ENCODE results near the gene FN3KRP.

Gene FN3KRP

GRCh38 chr17:82696259-82696658, 20.2 kb upstream of the FN3KRP start:
- Histone ChIP-seq H3K27ac (ENCODE audit: low read depth, low read length, poor library complexity, severe bottlenecking) (no peak overlapping the region), H3K9me2 (ENCODE audit: low read depth, low read length) (no peaks in the 10 kb centered on the region), H3K4me2 (ENCODE audit: low read length) (no peak overlapping the region), H3K4me1 (ENCODE audit: insufficient read depth, low read length, severe bottlenecking) (peaks cover 9% of the 10 kb centered on the region), H3K9me3 (ENCODE audit: low read length) (peaks cover 16% of the 10 kb centered on the region), H3K79me2 (ENCODE audit: insufficient read depth, low read length) (no peaks in the 10 kb centered on the region), H4K20me1 (ENCODE audit: insufficient read depth, low read length) (no peaks in the 10 kb centered on the region), H3K27me3 (ENCODE audit: insufficient read depth, low read length) (peaks cover 3% of the 10 kb centered on the region; the same call in 1 of the 2 replicates), H3F3A (ENCODE audit: insufficient read depth, low read length) (no peaks in the 10 kb centered on the region), H3K9ac (ENCODE audit: low read length) (no peak overlapping the region), H3K4me3 (ENCODE audit: low read depth, low read length, poor library complexity, severe bottlenecking) (no peak overlapping the region), H3K36me3 (ENCODE audit: insufficient read depth, low read length) (peaks cover 9% of the 10 kb centered on the region; the same call in 1 of the 2 replicates), H2AFZ (ENCODE audit: low read length) (no peak overlapping the region)
- TF ChIP-seq EZH2 (IDR thresholded peaks at IDR 0.05; ENCODE audit: borderline replicate concordance, low read length): no peak
- TF ChIP-seq CTCF (IDR thresholded peaks at IDR 0.05; ENCODE audit: low read length): no peak

GRCh38 chr17:82696916-82697807, 19.3 kb upstream of the FN3KRP start:
- no peak overlapping the region for H3K9ac ChIP-seq (ENCODE audit: low read length)
- H2AFZ ChIP-seq (ENCODE audit: low read length): no peak overlapping the region
- peak overlapping the region; percentile 76; the same call in 1 of the 2 replicates for H3K4me2 ChIP-seq (ENCODE audit: low read length)
- H3K27me3 ChIP-seq (ENCODE audit: insufficient read depth, low read length): peaks cover 3% of the 10 kb centered on the region; the same call in 1 of the 2 replicates
- H3K36me3 ChIP-seq (ENCODE audit: insufficient read depth, low read length): peaks cover 9% of the 10 kb centered on the region; the same call in 1 of the 2 replicates
- H3F3A ChIP-seq (ENCODE audit: insufficient read depth, low read length): no peaks in the 10 kb centered on the region
- H3K79me2 ChIP-seq (ENCODE audit: insufficient read depth, low read length): no peaks in the 10 kb centered on the region
- H3K27ac ChIP-seq (ENCODE audit: low read depth, low read length, poor library complexity, severe bottlenecking): no peak overlapping the region
- H3K9me3 ChIP-seq (ENCODE audit: low read length): peaks cover 16% of the 10 kb centered on the region
- H4K20me1 ChIP-seq (ENCODE audit: insufficient read depth, low read length): no peaks in the 10 kb centered on the region
- H3K4me3 ChIP-seq (ENCODE audit: low read depth, low read length, poor library complexity, severe bottlenecking): peak overlapping the region; percentile 65
- TF ChIP-seq EZH2 (IDR thresholded peaks at IDR 0.05; ENCODE audit: borderline replicate concordance, low read length): no peak
- no peak for TF ChIP-seq CTCF (IDR thresholded peaks at IDR 0.05; ENCODE audit: low read length)
- H3K9me2 ChIP-seq (ENCODE audit: low read depth, low read length): no peaks in the 10 kb centered on the region
- peaks cover 9% of the 10 kb centered on the region for H3K4me1 ChIP-seq (ENCODE audit: insufficient read depth, low read length, severe bottlenecking)

GRCh38 chr17:82697808-82698064, 18.8 kb upstream of the FN3KRP start:
- TF ChIP-seq CTCF (IDR thresholded peaks at IDR 0.05; ENCODE audit: low read length) (no peak), EZH2 (IDR thresholded peaks at IDR 0.05; ENCODE audit: borderline replicate concordance, low read length) (no peak)
- Histone ChIP-seq H3K4me3 (ENCODE audit: low read depth, low read length, poor library complexity, severe bottlenecking) (peak overlapping the region; percentile 65), H3F3A (ENCODE audit: insufficient read depth, low read length) (no peaks in the 10 kb centered on the region), H3K9me3 (ENCODE audit: low read length) (peaks cover 16% of the 10 kb centered on the region), H3K9me2 (ENCODE audit: low read depth, low read length) (no peaks in the 10 kb centered on the region), H3K79me2 (ENCODE audit: insufficient read depth, low read length) (no peaks in the 10 kb centered on the region), H3K27ac (ENCODE audit: low read depth, low read length, poor library complexity, severe bottlenecking) (no peak overlapping the region), H2AFZ (ENCODE audit: low read length) (no peak overlapping the region), H3K4me1 (ENCODE audit: insufficient read depth, low read length, severe bottlenecking) (peaks cover 9% of the 10 kb centered on the region), H3K36me3 (ENCODE audit: insufficient read depth, low read length) (peaks cover 9% of the 10 kb centered on the region; the same call in 1 of the 2 replicates), H4K20me1 (ENCODE audit: insufficient read depth, low read length) (no peaks in the 10 kb centered on the region), H3K9ac (ENCODE audit: low read length) (no peak overlapping the region), H3K4me2 (ENCODE audit: low read length) (peak overlapping the region; percentile 76), H3K27me3 (ENCODE audit: insufficient read depth, low read length) (peaks cover 3% of the 10 kb centered on the region; the same call in 1 of the 2 replicates)
